Measurements from ENCODE around the gene STXBP6. TPM values are rescaled to one million over a fixed set of nuclear protein-coding genes. Genes with fewer than 3 reads are reported as not detected.

Gene STXBP6
- total and polyA plus RNA-seq, 10 of the 15 experiments (the other 5 are each of a cell fraction or from before 2014, with no cell fraction given), result 1.2 to 47.3 (median 1.9) TPM

- Histone ChIP-seq H3K36me3 (ENCODE audit: control insufficient read depth in 2 of 2, insufficient read depth in 2 of 2, low read length in 1 of 2) (no peaks in the 10 kb centered on the region), H4K20me1 (ENCODE audit: control insufficient read depth, insufficient read depth) (no peaks in the 10 kb centered on the region), H3K9ac (ENCODE audit: control insufficient read depth, insufficient read depth, low read length) (no peak overlapping the region), H2AFZ (ENCODE audit: control insufficient read depth, low read depth, low read length) (no peak overlapping the region), H3K4me3 (no peak overlapping the region), H3K4me1 (ENCODE audit: control insufficient read depth, insufficient read depth, low read length) (no peaks in the 10 kb centered on the region; the same call in 1 of the 2 replicates), H3K27ac (ENCODE audit: control insufficient read depth, insufficient read depth) (no peak overlapping the region), H3K79me2 (ENCODE audit: control insufficient read depth, insufficient read depth, low read length) (no peaks in the 10 kb centered on the region), H3K4me2 (ENCODE audit: control insufficient read depth, insufficient read depth) (no peak overlapping the region), H3K9me3 (replicated peaks; ENCODE audit: control insufficient read depth, insufficient read depth, low read length) (no peaks in the 10 kb centered on the region), H3K27me3 (replicated peaks in 1 of 2; ENCODE audit: control insufficient read depth in 2 of 2, insufficient read depth in 2 of 2, low read length in 1 of 2) (no peaks in the 10 kb centered on the region)
- WGBS (ENCODE audit: insufficient coverage, insufficient replicate concordance, low lambda C conversion rate, missing lambda C conversion rate), result 2% methylated on average over 5 of the region's 5 CpGs
- ChIA-PET CTCF (interaction anchor here (0.6 to 6.8 kb wide), 21 partner anchors 9 to 304 kb away, joined by 3 to 79 read pairs (median 5); no protein-coding TSS in a partner anchor), RAD21 (ENCODE audit: unreplicated experiment) (interaction anchor here (0.7 to 4.2 kb wide), 26 partner anchors 8 to 287 kb away, joined by 3 to 56 read pairs (median 4); no protein-coding TSS in a partner anchor), SMC1A (ENCODE audit: uncharacterized antibody, unreplicated experiment) (interaction anchor here (0.6 to 9.6 kb wide), 23 partner anchors 8 to 283 kb away, joined by 3 to 116 read pairs (median 4); no protein-coding TSS in a partner anchor), POLR2A (interaction anchor here (0.7 to 1.6 kb wide), 3 partner anchors 13 to 109 kb away, joined by 3 to 4 read pairs (median 4); no protein-coding TSS in a partner anchor)
- ATAC-seq (peak; percentile 69), DNase-seq (ENCODE audit: low read depth, low spot score) (no peak), FAIRE-seq (peak; percentile 18)
- TF ChIP-seq ATF7 (IDR thresholded peaks at IDR 0.05; ENCODE audit: low read depth), result no peak
- peak in 1 of 3 experiments; percentile 25; a peak in 1 of 6 replicates for TF ChIP-seq CTCF (IDR thresholded peaks at IDR 0.05 in 2 of 3, conservative IDR thresholded peaks at IDR 0.05 in 1 of 3; ENCODE audit: control insufficient read depth in 2 of 3, extremely low read depth in 1 of 3, insufficient read depth in 1 of 3, low read depth in 3 of 3, low read length in 3 of 3)
- BruUV-seq (replicated peaks), result no TSS peak
- in situ Hi-C loops (cut with MboI), result no loop called here
- intact Hi-C loops (cut with micrococcal nuclease; ENCODE audit: unreplicated experiment), result loop anchor here (5.0 kb wide), 1 partner anchor 185 kb away; no protein-coding TSS in a partner anchor
These were observed 57.2 kb downstream of the STXBP6 start for GRCh38 chr14:24992624-24993360.
